Brain microvascular endothelial cell (primary cell): ENCODE data around the gene CDK11B.
A peak's percentile ranks its signal among the peaks of the same experiment; 100 is the strongest.
"Not testable (repeated sequence)": the region's sequence is repeated elsewhere in the genome, so short reads cannot be mapped to it uniquely, and the experiment has no call there.

Experiments used
- DNase-seq: peaks from one replicate; pipeline ENCODE4 v3.0.0-alpha.2; 2020
- H3K27ac ChIP-seq: fragments of 250-450 bp; sonication (Bioruptor Pico); 2 replicates; pipeline ENCODE4 v1.5.1; 2020; ENCODE audit warnings: mild to moderate bottlenecking, moderate library complexity
- H3K27me3 ChIP-seq: fragments of 250-450 bp; sonication (Bioruptor Pico); replicated peaks from 2 replicates; pipeline ENCODE4 v1.5.1; 2020; ENCODE audit warnings: mild to moderate bottlenecking
- H3K36me3 ChIP-seq: fragments of 250-450 bp; sonication (Bioruptor Pico); replicated peaks from 2 replicates; pipeline ENCODE4 v1.5.1; 2020; ENCODE audit warnings: mild to moderate bottlenecking
- H3K4me3 ChIP-seq: 2 replicates; pipeline ENCODE4 v1.5.1; 2011; ENCODE audit warnings: low read depth, mild to moderate bottlenecking, control low read depth, low read length, moderate library complexity
- CTCF ChIP-seq: IDR thresholded peaks from 2 replicates; pipeline ENCODE4 v1.5.1; 2011; ENCODE audit warnings: low read depth, mild to moderate bottlenecking, moderate library complexity, low read length, control low read depth, inconsistent platforms; ENCODE audit errors: missing control alignments
- in situ Hi-C: cut with HindIII; loops from 2 replicates; pipeline ENCODE4 v1.10.0; 2017; ENCODE audit warnings: low sequenced_read_pairs, low pct_ligation_motif_present

The CDK11B gene

GRCh38 chr1:1683104-1683905, 24.5 kb upstream of the CDK11B start:
- DNase-seq, result no peak
- no peak for TF ChIP-seq CTCF
- H3K27me3 ChIP-seq, result no peaks in the 10 kb centered on the region
- no peak overlapping the region for H3K4me3 ChIP-seq
- H3K36me3 ChIP-seq, result peaks cover 7% of the 10 kb centered on the region
- no peak overlapping the region for H3K27ac ChIP-seq
- in situ Hi-C loops, result no loop called here

GRCh38 chr1:1680912-1681273, 22.1 kb upstream of the CDK11B start:
- DNase-seq, result peak; percentile 45
- Histone ChIP-seq H3K27ac (peak overlapping the region; percentile 23), H3K27me3 (no peaks in the 10 kb centered on the region), H3K36me3 (peaks cover 7% of the 10 kb centered on the region), H3K4me3 (no peak overlapping the region)
- no peak for TF ChIP-seq CTCF
- in situ Hi-C loops, result no loop called here

DNA sequence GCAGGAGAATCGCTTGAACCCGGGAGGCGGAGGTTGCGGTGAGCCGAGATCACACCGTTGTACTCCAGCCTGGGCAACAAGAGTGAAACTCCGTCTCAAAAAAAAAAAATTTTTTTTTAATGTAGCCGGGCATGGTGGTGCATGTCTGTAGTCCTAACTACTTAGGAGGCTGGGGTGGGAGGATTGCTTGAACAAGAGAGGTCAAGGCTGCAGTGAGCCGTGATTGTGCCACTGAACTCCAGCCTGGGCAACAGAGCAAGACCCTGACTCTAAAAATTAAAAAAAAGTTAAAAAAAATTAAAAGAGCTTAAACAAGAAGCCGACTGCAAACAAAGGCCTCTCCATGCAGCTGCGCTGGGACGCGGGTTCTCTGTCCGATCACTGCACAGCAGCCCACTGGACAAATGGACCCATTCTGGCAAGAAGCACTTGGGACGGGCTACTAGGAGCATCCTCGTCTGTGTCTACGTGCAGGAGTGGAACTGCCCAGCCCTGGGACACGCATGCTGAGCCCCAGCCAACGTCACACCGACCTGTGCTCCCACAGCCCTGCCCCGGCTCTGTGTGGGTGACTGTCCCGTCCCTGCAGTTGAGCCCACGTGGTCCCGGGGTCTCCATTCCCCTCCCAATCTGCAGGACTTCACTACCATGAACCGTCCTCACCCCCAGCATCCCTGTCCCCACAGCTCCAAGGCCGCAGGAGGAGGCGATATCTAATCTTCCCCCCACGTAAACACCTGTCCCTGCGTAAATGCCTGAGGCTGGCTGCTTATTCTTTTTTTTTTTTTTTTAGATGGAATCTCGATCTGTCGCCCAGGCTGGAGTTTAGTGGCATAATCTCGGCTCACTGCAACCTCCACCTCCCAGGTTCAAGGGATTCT, 21.5 kb upstream of the CDK11B start:
- in situ Hi-C loops, result no loop called here
- peaks cover 2% of the 10 kb centered on the region for H3K36me3 ChIP-seq
- H3K4me3 ChIP-seq, result no peak overlapping the region
- no peak for TF ChIP-seq CTCF
- no peaks in the 10 kb centered on the region for H3K27me3 ChIP-seq
- peak overlapping the region; percentile 23 for H3K27ac ChIP-seq
- DNase-seq, result no peak

- in situ Hi-C loops, result no loop called here
- Histone ChIP-seq H3K27ac (no peak overlapping the region), H3K27me3 (no peaks in the 10 kb centered on the region), H3K36me3 (peaks cover 2% of the 10 kb centered on the region), H3K4me3 (no peak overlapping the region)
- peak; percentile 48 for TF ChIP-seq CTCF
- DNase-seq, result no peak
Measured at GRCh38 chr1:1678581-1679380, 20.0 kb upstream of the CDK11B start.

GRCh38 chr1:1677718-1678580, 19.1 kb upstream of the CDK11B start:
- H3K27me3 ChIP-seq, result no peaks in the 10 kb centered on the region
- H3K27ac ChIP-seq, result no peak overlapping the region
- in situ Hi-C loops, result no loop called here
- H3K4me3 ChIP-seq, result no peak overlapping the region
- no peak for DNase-seq
- peaks cover under 1% of the 10 kb centered on the region for H3K36me3 ChIP-seq
- no peak for TF ChIP-seq CTCF

GRCh38 chr1:1676087-1676486, 17.3 kb upstream of the CDK11B start:
- DNase-seq, H3K27ac ChIP-seq, in situ Hi-C loops, H3K4me3 ChIP-seq, H3K27me3 ChIP-seq: not testable (repeated sequence)
- H3K36me3 ChIP-seq, result peaks cover 18% of the 10 kb centered on the region

GRCh38 chr1:1675218-1675617, 16.4 kb upstream of the CDK11B start:
- H3K27me3 ChIP-seq, H3K27ac ChIP-seq, DNase-seq, in situ Hi-C loops, H3K4me3 ChIP-seq: not testable (repeated sequence)
- peaks cover 25% of the 10 kb centered on the region for H3K36me3 ChIP-seq

DNA sequence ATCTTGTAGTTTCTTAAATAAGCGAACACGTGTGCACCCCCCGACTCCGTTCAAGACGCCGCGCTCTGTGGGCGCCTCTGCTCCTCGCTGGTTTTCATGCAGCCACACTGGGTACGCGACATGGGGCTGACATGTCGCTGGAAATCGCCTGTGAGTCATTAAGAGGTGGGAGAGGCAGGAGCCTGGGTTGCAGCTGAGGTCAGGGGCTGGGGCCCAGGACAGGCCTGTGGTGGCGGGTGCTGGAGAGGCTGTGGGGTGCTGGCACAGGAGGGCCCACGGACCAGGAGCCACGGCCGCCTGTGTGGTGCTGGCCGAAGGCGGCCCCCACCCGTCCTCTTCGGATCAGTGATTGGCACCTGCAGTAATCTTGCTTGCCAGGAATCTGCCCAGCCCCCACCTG, 16.0 kb upstream of the CDK11B start:
- in situ Hi-C loops, DNase-seq, H3K27ac ChIP-seq, H3K4me3 ChIP-seq, H3K27me3 ChIP-seq: not testable (repeated sequence)
- H3K36me3 ChIP-seq, result peaks cover 28% of the 10 kb centered on the region
